Keratinocyte (primary cell): ENCODE data around the gene LIPT2.

Experiments
- EZH2 ChIP-seq: IDR thresholded peaks from one replicate; pipeline ENCODE4 v1.6.1; 2012; ENCODE audit warnings: inconsistent platforms, mild to moderate bottlenecking, low read length, moderate library complexity
- TF ChIP-seq, protein P1 (sequence below), 3 experiments: IDR thresholded peaks in 1 of 3; conservative IDR thresholded peaks in 1 of 3; optimal IDR thresholded peaks in 1 of 3; 2 replicates in 2 of 3; 3 replicates in 1 of 3; pipeline versions ENCODE3 to v1.5.1; 2011; ENCODE audit warnings: low read length in 3 of 3, mild to moderate bottlenecking in 3 of 3, moderate library complexity in 2 of 3, control low read depth in 1 of 3, inconsistent platforms in 1 of 3; ENCODE audit not compliant: insufficient read depth in 2 of 3; ENCODE audit errors: extremely low read depth in 1 of 3

GRCh38 chr11:74471668-74472429 is 21.7 kb downstream of the LIPT2 start:
- TF ChIP-seq, protein P1, sequence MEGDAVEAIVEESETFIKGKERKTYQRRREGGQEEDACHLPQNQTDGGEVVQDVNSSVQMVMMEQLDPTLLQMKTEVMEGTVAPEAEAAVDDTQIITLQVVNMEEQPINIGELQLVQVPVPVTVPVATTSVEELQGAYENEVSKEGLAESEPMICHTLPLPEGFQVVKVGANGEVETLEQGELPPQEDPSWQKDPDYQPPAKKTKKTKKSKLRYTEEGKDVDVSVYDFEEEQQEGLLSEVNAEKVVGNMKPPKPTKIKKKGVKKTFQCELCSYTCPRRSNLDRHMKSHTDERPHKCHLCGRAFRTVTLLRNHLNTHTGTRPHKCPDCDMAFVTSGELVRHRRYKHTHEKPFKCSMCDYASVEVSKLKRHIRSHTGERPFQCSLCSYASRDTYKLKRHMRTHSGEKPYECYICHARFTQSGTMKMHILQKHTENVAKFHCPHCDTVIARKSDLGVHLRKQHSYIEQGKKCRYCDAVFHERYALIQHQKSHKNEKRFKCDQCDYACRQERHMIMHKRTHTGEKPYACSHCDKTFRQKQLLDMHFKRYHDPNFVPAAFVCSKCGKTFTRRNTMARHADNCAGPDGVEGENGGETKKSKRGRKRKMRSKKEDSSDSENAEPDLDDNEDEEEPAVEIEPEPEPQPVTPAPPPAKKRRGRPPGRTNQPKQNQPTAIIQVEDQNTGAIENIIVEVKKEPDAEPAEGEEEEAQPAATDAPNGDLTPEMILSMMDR (optimal IDR thresholded peaks at IDR 0.05 in 1 of 3, IDR thresholded peaks at IDR 0.05 in 1 of 3, conservative IDR thresholded peaks at IDR 0.05 in 1 of 3; ENCODE audit: extremely low read depth in 1 of 3, insufficient read depth in 2 of 3, low read length in 3 of 3): no peak
- TF ChIP-seq EZH2: no peak
